ENCODE data around the gene ENTR1.

DNA sequence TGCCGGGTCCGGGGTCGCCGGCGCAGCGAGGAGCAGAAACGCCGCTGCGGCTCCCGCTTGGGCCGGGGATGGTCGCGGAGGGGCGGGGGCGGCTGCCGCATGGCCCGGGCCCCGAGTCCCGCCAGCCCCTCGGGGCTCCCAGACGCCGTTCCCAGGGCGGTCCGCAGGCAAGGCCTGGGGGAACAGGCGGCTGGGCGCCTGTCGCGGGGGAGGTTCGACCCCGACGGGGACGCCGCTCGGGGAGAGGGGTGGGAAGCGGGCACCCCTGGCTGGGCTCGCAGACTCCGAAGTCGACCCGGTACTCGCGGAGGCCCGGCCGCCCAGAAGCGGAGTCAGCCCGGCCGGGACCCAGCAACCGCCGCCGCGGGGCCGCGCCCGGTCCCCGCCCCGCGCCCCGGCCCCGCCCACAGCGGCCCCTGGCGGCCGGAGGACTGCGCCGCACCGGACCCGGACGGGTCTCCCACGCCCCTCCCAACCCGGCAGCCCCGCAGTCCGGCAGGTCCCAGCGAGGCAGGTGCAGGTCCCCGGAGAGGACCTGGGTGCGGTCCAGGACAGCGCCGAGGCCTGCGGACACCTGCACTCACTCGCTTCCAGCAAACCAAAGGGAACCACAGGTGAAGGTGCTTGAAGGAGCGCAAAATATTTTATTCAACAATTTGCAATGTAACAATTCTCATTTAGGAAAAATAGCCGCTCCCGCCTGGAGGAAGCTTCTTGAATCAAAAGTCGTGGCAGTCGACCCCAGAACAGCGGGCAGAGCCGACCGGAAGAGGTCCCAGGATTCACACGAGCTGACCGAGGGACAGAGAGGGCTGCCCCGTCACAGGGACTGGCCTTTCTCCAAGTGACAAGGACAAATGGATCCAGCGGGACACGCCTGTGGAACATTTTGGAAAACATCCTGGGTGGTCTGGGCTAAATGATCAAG, 29.3 kb upstream of the ENTR1 start, which contains the start of gene INPP5E:
- TF ChIP-seq POLR2A (IDR thresholded peaks at IDR 0.05; ENCODE audit: low read depth, low read length): no peak
- peak; percentile 55; the same call in 1 of the 2 replicates for TF ChIP-seq POLR2AphosphoS5 (IDR thresholded peaks at IDR 0.05; ENCODE audit: low read depth, low read length)
